ENCODE data around the gene IFT57.

The IFT57 gene

DNA sequence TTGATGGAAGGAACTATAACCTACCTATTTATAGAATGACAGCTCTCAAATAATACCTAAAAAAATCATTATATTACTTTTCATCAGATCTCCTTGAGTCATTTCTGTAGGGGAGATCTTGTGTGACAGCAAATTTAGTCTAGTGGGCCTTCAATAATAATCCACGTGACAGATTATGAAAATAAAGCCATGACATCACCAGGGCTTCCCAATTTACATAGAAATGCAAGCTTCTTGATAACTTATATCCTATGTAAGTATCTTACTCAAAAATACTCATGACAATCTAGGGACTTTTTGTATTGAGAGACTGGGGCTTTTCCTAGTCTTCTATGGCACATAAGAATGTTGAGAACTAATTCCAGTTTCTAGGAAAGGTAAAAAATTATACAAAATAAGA is 21.6 kb downstream of the IFT57 start:
- Mint-ChIP-seq H3K4me1 (ENCODE audit: low read depth) (peaks cover 4% of the 10 kb centered on the region), H3K36me3 (ENCODE audit: low read depth) (peaks cover 11% of the 10 kb centered on the region), H3K4me3 (no peak overlapping the region), H3K9me3 (peaks cover under 1% of the 10 kb centered on the region), H3K27me3 (ENCODE audit: low read depth) (no peaks in the 10 kb centered on the region), H3K27ac (no peak overlapping the region)

DNA sequence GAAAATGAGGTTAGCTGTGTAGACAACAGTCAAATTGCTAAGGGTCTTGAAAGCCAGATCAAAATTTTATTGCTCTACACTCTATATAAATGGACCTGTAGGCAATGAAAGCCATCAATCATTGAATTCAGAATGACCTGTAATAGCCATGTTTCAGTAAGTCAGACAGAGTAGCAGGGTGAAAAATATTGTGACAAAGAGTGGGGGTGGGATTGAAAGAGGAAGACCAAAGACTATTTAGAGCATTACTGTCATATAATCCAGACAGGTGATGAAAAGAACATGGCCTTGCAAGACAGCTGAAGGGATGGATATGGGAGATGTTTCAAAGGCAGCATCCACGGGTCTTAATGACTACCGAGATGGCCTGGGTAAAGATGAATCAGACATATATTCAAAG is 22.2 kb downstream of the IFT57 start:
- H3K27ac Mint-ChIP-seq, result no peak overlapping the region
- H3K4me3 Mint-ChIP-seq, result no peak overlapping the region
- H3K9me3 Mint-ChIP-seq, result peaks cover 6% of the 10 kb centered on the region
- H3K4me1 Mint-ChIP-seq (ENCODE audit: low read depth), result peaks cover 4% of the 10 kb centered on the region
- H3K36me3 Mint-ChIP-seq (ENCODE audit: low read depth), result peaks cover 10% of the 10 kb centered on the region
- no peaks in the 10 kb centered on the region for H3K27me3 Mint-ChIP-seq (ENCODE audit: low read depth)

DNA sequence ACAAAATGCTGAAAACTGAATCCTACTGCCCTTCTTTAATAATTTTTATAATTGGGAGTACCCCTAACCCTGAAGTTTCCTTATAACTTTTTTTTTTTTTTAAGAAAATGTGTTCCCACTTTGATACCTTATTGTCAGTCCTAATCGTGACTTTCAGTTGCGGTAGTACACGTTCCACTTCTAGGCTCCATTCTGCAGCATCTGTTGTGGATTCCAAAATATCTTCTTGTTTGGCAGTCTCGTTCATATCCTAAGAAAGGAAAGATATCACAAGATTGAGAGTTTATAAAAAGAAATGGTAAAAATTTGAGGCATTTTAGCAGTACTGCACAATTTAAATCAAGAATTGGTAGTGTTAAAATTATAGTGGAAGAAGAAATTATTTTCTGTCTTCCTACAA is 30.8 kb downstream of the IFT57 start:
- Mint-ChIP-seq H3K9me3 (peaks cover 19% of the 10 kb centered on the region), H3K36me3 (ENCODE audit: low read depth) (peaks cover 17% of the 10 kb centered on the region), H3K27ac (no peak overlapping the region), H3K27me3 (ENCODE audit: low read depth) (no peaks in the 10 kb centered on the region), H3K4me1 (ENCODE audit: low read depth) (no peaks in the 10 kb centered on the region), H3K4me3 (no peak overlapping the region)

DNA sequence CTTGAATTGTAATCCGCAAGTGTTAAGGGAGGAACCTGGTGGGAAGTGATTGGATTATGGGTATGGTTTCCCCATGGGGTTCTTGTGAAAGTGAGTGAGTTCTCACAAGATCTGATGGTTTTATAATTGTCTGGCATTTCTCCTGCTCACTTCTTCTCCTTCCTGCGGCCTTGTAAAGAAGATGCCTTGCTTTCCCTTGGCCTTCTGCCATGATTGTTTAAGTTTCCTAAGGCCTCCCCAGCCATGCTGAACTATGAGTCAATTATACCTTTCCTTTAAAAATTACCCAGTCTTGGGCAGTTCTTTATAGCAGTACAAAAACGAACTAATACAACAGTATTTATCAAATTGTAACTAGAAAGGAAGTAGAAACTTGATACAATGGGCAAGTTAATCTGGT is 31.9 kb downstream of the IFT57 start:
- no peak overlapping the region for H3K27ac Mint-ChIP-seq
- peaks cover 21% of the 10 kb centered on the region for H3K36me3 Mint-ChIP-seq (ENCODE audit: low read depth)
- no peaks in the 10 kb centered on the region for H3K4me1 Mint-ChIP-seq (ENCODE audit: low read depth)
- no peaks in the 10 kb centered on the region for H3K27me3 Mint-ChIP-seq (ENCODE audit: low read depth)
- peaks cover 15% of the 10 kb centered on the region for H3K9me3 Mint-ChIP-seq
- H3K4me3 Mint-ChIP-seq, result no peak overlapping the region

DNA sequence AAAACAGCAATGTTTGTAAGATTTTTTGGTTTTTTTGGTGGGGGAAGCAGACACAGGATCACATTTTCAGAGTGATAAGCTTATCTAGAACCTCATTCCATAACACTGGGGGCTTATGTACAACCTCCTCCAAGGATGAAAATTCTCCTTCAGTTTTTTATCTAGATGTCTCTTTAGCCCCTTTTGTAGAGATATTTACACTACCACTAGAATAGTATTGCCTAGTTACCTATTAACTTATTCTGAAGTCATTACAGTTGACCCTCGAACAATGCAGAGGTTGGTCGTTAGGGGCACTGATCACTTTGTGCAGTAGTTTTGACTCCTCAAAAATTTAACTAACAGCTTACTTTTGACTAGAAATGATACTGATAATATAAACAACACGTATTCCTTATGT is 32.8 kb downstream of the IFT57 start:
- Mint-ChIP-seq H3K27me3 (ENCODE audit: low read depth) (no peaks in the 10 kb centered on the region), H3K9me3 (peaks cover 14% of the 10 kb centered on the region), H3K4me1 (ENCODE audit: low read depth) (no peaks in the 10 kb centered on the region), H3K27ac (no peak overlapping the region), H3K36me3 (ENCODE audit: low read depth) (peaks cover 28% of the 10 kb centered on the region), H3K4me3 (no peak overlapping the region)

DNA sequence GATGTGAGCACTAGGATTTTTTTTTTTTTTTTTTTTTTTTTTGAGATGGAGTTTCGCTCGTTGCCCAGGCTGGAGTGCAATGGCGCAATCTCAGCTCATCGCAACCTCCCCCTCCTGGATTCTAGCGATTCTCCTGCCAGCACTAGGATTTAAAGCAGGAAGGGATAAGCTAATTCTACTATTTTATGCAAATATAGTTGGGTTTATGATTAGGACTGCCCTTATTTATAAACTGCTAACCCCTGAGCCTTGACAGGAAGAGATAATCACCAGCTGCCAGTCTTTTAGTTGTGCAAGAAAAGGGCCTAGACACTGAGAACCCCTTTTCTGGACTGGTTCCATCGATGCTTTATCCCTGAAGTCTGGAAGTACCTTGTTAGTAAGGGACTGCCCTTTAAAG is 36.7 kb downstream of the IFT57 start:
- H3K36me3 Mint-ChIP-seq (ENCODE audit: low read depth), result peaks cover 30% of the 10 kb centered on the region
- H3K4me1 Mint-ChIP-seq (ENCODE audit: low read depth), result peaks cover 2% of the 10 kb centered on the region
- no peak overlapping the region for H3K27ac Mint-ChIP-seq
- H3K9me3 Mint-ChIP-seq, result peaks cover 7% of the 10 kb centered on the region
- no peaks in the 10 kb centered on the region for H3K27me3 Mint-ChIP-seq (ENCODE audit: low read depth)
- no peak overlapping the region for H3K4me3 Mint-ChIP-seq

DNA sequence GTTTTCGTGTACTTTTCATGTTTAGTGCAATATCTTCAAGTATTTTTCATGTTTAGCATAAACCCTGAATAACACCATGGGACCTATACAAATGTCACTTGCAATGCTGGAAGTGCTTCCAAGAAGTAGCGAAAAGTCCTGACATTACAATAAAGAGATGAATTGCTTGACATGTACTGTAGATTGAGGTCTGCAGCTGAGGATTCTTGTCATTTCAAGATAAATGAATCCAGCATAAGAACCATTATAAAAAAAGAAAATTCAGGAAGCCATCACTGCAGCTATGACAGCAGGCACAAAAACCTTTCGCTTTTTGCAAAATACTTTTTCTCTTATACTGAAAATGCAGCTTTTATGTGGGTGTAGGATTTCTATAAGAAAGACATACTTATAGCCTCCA is 37.4 kb downstream of the IFT57 start:
- Mint-ChIP-seq H3K36me3 (ENCODE audit: low read depth) (peaks cover 23% of the 10 kb centered on the region), H3K9me3 (peaks cover 7% of the 10 kb centered on the region), H3K27ac (no peak overlapping the region), H3K4me1 (ENCODE audit: low read depth) (peaks cover 2% of the 10 kb centered on the region), H3K27me3 (ENCODE audit: low read depth) (no peaks in the 10 kb centered on the region), H3K4me3 (no peak overlapping the region)

DNA sequence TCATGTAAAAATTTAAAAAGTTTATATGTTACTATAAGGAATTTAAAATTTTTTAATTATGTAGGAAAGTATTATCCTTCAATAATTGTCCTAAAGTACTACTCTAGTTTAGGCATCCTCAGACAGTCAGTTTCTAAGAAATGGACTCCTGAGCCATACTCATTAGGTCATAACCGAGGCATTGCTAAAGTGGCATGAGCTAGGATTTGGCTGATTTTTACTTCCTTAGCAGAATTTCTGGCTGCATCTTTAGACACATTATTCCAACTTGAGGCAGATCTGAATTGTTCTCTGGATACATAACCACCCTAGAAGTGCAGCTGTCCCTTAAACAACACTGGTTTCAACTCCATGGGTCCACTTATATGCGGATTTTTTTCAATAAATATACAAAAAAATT is 38.3 kb downstream of the IFT57 start:
- H3K9me3 Mint-ChIP-seq, result peaks cover 7% of the 10 kb centered on the region
- H3K4me3 Mint-ChIP-seq, result no peak overlapping the region
- H3K27me3 Mint-ChIP-seq (ENCODE audit: low read depth), result no peaks in the 10 kb centered on the region
- peaks cover 2% of the 10 kb centered on the region for H3K4me1 Mint-ChIP-seq (ENCODE audit: low read depth)
- no peak overlapping the region for H3K27ac Mint-ChIP-seq
- H3K36me3 Mint-ChIP-seq (ENCODE audit: low read depth), result peaks cover 21% of the 10 kb centered on the region

DNA sequence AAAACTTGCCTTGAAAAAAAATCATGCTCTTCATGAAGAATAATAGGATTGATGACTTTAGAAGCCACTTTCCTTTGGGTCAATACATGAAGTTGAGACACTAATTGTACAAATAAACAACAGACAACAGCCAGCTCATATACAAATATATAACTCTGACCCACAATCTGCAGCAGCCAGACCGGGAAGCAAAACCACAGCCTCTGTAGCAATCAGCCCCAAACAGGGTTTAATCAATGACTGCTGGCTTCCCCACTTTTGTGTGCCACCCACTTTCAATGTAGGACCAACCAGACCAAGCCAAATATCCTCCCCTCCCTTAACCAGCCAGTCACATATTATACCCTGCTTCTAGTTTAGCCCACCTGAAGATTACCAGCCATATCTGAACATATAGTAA is 39.0 kb downstream of the IFT57 start:
- Mint-ChIP-seq H3K27me3 (ENCODE audit: low read depth) (no peaks in the 10 kb centered on the region), H3K27ac (no peak overlapping the region), H3K4me1 (ENCODE audit: low read depth) (peaks cover 2% of the 10 kb centered on the region), H3K4me3 (no peak overlapping the region), H3K36me3 (ENCODE audit: low read depth) (peaks cover 21% of the 10 kb centered on the region), H3K9me3 (peaks cover 7% of the 10 kb centered on the region)

DNA sequence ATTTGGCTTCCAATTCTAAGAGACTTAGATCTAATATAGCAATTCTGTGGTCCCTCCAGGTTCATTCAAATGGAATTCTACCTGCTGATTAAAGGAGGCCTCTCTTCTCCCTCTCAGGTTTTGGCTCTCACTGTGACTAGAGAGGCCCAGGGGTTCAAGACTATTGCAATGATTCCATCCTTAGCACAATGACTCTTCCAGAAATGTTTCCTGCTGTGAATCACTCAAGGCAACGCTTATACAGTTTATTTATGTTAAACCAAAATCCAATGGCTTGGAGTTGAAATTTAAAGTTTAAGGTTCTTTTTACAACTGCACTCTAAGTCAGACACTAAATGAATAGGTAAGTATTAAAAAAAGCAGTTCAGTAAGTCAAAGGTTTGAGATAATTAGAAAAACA is 39.9 kb downstream of the IFT57 start:
- H3K4me1 Mint-ChIP-seq (ENCODE audit: low read depth), result peaks cover 2% of the 10 kb centered on the region
- H3K36me3 Mint-ChIP-seq (ENCODE audit: low read depth), result peaks cover 21% of the 10 kb centered on the region
- H3K9me3 Mint-ChIP-seq, result peaks cover 7% of the 10 kb centered on the region
- H3K27me3 Mint-ChIP-seq (ENCODE audit: low read depth), result no peaks in the 10 kb centered on the region
- H3K4me3 Mint-ChIP-seq, result no peak overlapping the region
- H3K27ac Mint-ChIP-seq, result no peak overlapping the region

DNA sequence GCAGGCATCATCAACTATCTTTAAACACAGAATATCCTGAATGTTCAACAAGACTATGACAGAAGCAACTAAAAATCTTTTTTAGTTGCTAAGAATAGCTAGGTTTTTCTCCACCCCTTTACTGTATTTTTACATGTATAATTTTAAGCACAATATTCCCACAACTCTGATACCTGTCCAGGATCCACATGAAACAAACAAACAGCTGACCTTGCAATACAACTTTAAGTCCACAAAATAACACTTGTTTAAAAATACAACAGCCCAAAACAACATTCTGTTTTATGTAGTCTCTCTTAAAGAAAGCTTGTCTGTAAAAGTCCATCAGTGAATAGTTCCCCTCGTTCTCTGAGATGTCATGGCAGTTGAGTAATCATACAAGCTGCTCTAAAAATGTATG is 41.1 kb downstream of the IFT57 start:
- Mint-ChIP-seq H3K36me3 (ENCODE audit: low read depth) (peaks cover 22% of the 10 kb centered on the region), H3K27me3 (ENCODE audit: low read depth) (no peaks in the 10 kb centered on the region), H3K4me3 (no peak overlapping the region), H3K4me1 (ENCODE audit: low read depth) (peaks cover 2% of the 10 kb centered on the region), H3K9me3 (peaks cover 7% of the 10 kb centered on the region), H3K27ac (no peak overlapping the region)

DNA sequence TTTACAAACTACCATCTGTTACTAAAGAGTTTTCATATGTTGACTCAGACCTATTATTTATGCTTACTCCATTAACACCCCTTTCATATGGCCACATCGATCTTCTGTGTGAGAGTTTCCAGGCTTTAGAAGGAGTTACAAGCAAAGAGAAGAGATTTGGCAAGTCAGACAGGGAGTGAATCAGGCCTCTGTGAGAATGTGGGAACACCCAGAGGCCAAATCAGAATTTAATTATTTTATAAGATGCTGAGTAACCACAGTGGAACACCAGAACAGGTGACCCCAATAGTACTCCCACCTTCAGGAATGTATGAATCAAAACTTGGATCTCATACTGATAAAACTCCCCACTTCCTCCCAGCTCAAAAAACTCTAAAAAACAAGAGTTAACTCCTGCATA is 42.0 kb downstream of the IFT57 start:
- Mint-ChIP-seq H3K36me3 (ENCODE audit: low read depth) (peaks cover 16% of the 10 kb centered on the region), H3K4me1 (ENCODE audit: low read depth) (peaks cover 8% of the 10 kb centered on the region), H3K9me3 (peaks cover 7% of the 10 kb centered on the region), H3K27me3 (ENCODE audit: low read depth) (no peaks in the 10 kb centered on the region), H3K4me3 (no peak overlapping the region), H3K27ac (no peak overlapping the region)

DNA sequence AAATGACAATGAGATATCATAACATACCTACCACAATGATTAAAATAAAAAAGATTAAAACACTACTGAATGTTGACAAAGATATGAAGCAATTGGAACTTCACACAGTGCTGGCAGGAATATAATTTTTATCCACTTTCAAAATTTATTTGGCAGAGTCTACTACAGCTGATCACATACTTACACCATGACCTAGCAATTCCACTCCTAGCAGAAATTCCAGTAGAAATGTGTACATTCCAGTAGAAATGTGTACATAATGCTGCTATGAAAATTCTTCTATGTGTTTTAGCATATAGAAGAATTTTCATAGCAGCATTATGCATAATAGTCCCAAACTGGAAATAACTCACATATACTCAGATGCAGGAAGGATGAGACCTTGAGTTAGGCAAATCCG is 43.5 kb downstream of the IFT57 start:
- Mint-ChIP-seq H3K4me1 (ENCODE audit: low read depth) (peaks cover 8% of the 10 kb centered on the region), H3K4me3 (no peak overlapping the region), H3K9me3 (no peaks in the 10 kb centered on the region), H3K27ac (no peak overlapping the region), H3K27me3 (ENCODE audit: low read depth) (no peaks in the 10 kb centered on the region), H3K36me3 (ENCODE audit: low read depth) (peaks cover 10% of the 10 kb centered on the region)

DNA sequence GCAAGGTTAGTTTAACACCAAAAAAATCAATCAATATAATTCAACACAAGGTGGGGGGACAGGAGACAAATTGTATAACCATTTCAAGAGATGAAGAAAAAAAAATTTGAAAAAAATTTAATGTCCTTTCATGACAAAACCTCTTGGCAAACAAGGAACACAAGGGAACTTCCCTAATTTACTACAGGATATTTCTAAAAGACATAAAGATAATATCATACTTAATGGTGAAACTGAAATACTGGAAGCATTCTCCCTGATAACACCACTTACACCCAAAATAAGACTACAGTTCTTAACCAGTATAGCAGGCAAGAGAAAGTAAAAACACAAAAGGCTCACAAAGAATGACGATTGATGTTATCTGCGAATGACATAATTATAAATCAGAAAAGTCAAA is 44.7 kb downstream of the IFT57 start:
- no peak overlapping the region for H3K4me3 Mint-ChIP-seq
- H3K36me3 Mint-ChIP-seq (ENCODE audit: low read depth), result peaks cover 6% of the 10 kb centered on the region
- H3K9me3 Mint-ChIP-seq, result no peaks in the 10 kb centered on the region
- no peak overlapping the region for H3K27ac Mint-ChIP-seq
- no peaks in the 10 kb centered on the region for H3K27me3 Mint-ChIP-seq (ENCODE audit: low read depth)
- H3K4me1 Mint-ChIP-seq (ENCODE audit: low read depth), result peaks cover 8% of the 10 kb centered on the region

DNA sequence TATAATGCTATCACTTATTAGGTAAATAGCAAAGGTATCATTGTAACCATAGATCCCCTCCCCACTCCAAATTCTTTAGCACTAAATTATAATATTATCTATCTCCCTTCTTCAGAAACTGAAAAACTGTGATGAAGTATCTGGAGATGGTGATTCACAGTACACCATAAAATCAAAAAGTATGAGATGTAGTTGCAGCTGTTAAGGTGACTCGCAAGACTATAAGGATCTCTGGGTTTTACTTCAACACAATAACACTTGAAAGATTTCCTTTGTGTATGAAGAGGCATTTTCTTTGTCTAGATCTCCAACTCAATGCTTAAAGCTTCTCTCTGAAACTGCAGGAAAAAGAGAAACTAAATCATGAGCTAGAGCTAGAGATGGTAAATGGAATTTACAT is 46.9 kb downstream of the IFT57 start:
- H3K4me1 Mint-ChIP-seq (ENCODE audit: low read depth), result peaks cover 12% of the 10 kb centered on the region
- H3K36me3 Mint-ChIP-seq (ENCODE audit: low read depth), result peaks cover 4% of the 10 kb centered on the region
- no peak overlapping the region for H3K27ac Mint-ChIP-seq
- H3K9me3 Mint-ChIP-seq, result no peaks in the 10 kb centered on the region
- no peak overlapping the region for H3K4me3 Mint-ChIP-seq
- no peaks in the 10 kb centered on the region for H3K27me3 Mint-ChIP-seq (ENCODE audit: low read depth)

DNA sequence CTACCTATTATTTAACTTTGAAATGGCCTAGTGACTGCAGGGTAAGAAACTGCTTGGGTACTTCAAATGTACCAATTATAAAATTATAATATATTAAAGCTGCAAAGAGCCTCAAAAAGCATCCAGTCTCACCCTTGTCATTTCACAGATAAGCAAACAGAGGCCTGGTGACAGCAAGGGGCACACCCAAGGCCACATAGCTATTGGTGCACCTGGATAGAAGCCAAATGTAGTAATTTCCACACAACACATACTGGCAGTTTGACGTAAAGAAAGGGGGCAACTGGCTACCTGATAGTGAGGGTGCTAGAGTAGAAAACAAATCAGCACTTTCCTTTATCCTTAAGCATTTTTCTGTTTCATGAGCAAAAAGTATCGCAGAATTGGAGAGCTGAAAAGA is 51.1 kb downstream of the IFT57 start:
- Mint-ChIP-seq H3K27ac (no peak overlapping the region), H3K27me3 (ENCODE audit: low read depth) (no peaks in the 10 kb centered on the region), H3K4me1 (ENCODE audit: low read depth) (peaks cover 12% of the 10 kb centered on the region), H3K9me3 (no peaks in the 10 kb centered on the region), H3K36me3 (ENCODE audit: low read depth) (peaks cover 5% of the 10 kb centered on the region), H3K4me3 (no peak overlapping the region)
